Mesenteric fat pad (tissue), 1 donor: ENCODE measurements around the gene ZNHIT1. TPM values are rescaled to one million over a fixed set of nuclear protein-coding genes. Genes with fewer than 3 reads are reported as not detected.

Source experiments
- DNase-seq: peaks from one replicate; pipeline ENCODE4 v3.0.0-alpha.2; 2020; ENCODE audit warnings: low spot score
- total RNA-seq: library from RNA; stranded (reverse); fragmentation: NEBNext Ultra II Directional; extraction: Animal tissue kit (Norgen Biotek cat#: 25700); gene quantifications from one replicate; pipeline ENCODE4 v1.2.1, GENCODE V29; 2021
- donor health status: DM: yes; HTN: yes; CAD: no.

Gene ZNHIT1
- total RNA-seq, 1 donor from 2014 or later = 74.8 TPM

- DNase-seq = no peak
Measured at GRCh38 chr7:101216860-101217387, 1.0 kb upstream of the ZNHIT1 start.

- DNase-seq = no peak
Measured at GRCh38 chr7:101218236-101219125, 516 bp downstream of the ZNHIT1 start.

DNA sequence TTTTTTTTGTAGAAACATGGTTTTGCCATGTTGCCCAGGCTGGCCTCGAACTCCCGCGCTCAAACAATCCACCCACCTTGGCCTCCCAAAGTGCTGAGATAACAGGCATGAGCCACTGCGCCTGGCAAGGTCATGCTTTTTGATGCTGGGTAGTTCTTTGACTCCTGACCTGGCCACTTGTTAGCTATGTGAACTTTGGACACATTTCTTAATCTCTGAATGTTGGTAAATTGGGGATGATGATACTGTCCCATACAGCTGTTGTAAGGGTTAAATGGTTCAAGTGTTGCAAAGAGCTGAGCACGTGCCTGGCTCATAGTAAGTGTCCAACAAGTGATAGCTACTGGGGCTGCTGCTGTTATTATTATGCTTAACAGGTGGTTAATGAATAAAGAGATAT is 2.3 kb downstream of the ZNHIT1 start:
- no peak for DNase-seq

DNA sequence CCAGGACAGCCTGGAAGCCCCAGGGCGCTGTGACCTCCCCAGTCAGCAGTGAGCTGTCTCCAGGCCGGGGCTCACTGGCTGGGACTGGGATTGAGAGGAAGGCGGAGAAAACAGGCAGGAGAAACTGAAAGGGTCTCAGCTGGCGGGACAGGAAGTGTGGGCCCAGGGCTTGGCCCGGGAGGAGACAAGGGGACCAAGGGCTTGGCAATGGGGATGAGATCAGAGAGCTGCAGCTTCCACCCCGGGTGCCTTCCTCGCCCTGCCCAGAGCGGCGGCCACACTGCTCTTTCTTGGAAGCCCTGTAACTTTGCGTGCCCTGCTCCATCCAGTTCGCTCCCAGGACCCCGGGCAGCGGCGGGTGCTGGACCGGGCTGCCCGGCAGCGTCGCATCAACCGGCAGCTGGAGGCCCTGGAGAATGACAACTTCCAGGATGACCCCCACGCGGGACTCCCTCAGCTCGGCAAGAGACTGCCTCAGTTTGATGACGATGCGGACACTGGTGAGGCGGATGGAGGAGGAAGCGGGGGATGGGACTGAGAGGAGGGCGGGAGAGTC is 4.4 kb downstream of the ZNHIT1 start:
- no peak for DNase-seq

GRCh38 chr7:101223528-101223927 is 5.6 kb downstream of the ZNHIT1 start:
- no peak for DNase-seq

DNA sequence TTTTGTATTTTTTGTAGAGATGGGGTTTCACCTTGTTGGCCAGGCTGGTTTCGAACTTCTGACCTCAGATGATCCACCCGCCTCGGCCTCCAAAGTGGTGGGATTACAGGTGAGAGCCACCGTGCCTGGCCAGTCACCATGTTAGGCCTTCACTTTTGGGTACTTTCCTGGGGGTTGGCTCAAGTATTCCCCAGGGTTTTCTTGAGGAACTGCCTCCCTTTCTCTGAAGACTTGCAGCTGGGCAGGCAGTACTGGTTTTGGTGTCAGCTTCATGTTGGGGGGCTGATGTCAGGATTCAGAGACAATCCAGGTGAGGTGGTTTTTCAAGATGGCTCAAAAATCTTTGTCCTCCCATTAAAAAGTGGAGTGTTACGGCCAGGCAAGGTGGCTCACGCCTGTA is 7.7 kb downstream of the ZNHIT1 start:
- DNase-seq = no peak

DNA sequence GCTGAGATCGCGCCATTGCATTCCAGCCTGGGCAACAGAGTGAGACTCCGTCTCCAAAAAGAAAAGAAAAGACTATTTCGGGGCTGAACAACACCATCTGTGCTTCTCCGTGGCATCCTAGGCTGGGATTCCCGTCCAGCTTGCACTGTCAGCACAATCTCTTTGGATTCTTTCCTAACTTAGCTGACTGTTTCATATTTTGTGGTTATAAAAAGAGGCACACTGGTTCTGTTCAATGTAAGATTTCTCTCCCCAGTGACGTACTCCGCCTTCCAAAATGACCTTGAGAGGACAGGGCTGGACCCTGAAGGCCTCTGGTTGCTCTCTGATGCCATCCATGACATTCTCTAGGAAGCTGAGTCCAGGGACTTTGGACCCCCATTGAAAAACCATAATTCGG is 8.8 kb downstream of the ZNHIT1 start:
- DNase-seq = no peak

- no peak for DNase-seq
Measured at GRCh38 chr7:101231644-101232043, 13.7 kb downstream of the ZNHIT1 start.

DNA sequence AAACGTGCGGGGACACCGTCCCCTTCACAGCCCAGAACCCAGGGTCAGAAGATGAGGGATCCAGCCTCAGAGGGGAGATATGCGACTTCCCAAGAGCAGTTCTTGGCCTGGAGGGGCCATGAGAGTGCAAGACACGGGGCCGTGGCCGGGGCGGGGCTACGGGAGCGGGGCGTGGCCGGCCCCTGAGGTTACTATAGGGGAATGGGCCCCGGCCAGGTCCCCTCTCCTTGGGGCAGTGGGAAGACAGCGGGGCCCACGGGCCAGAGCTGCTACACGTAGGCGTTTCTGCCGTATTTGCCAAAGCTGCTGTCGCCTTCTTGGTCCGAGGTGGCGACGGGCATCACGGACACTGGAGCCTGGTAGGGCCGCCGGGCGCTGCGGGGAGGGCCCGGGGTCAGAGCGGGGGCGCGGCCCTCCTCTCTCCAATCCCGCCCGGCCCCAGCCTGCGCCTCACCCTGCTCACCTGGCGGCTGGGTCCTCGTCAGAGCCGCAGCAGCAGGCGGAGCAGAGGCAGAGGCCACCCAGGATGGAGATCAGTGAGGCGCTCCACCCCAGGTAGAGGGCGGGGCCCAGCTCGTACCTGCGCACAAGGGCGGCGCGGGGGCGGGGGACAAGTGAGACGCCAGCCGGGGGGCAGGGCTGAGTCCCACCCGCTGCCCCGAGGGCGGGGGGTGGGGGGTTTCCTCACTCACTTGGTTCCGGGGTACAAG is 14.3 kb downstream of the ZNHIT1 start:
- no peak for DNase-seq

GRCh38 chr7:101233907-101234547 is 16.1 kb downstream of the ZNHIT1 start:
- DNase-seq = no peak

GRCh38 chr7:101234636-101235035 is 16.7 kb downstream of the ZNHIT1 start:
- no peak for DNase-seq

DNA sequence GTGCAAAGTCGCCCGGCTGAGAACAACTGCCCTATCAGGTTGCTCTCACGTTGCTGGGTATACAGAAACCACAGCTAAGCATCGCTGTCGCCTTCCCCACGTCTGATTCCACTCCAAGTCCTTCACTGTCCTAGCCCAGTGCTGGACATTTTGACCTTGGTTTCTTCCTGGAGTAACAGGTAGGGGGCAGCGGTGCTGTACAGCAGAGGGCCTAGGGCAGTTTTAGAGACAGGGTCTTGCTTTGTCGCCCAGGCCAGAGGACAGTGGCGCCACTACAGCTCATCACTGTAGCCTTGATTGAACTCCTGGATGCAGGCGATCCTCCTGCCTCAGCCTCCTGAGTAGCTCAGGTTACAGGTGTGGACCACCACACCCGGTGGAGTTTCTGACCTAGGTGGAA is 17.1 kb downstream of the ZNHIT1 start:
- DNase-seq = no peak

- no peak for DNase-seq
Measured at GRCh38 chr7:101235522-101235921, 17.6 kb downstream of the ZNHIT1 start.

GRCh38 chr7:101236292-101236835 is 18.4 kb downstream of the ZNHIT1 start:
- no peak for DNase-seq

- DNase-seq = no peak
Measured at GRCh38 chr7:101237206-101238067, 19.5 kb downstream of the ZNHIT1 start, which contains the start of gene CLDN15. Gene CLDN15, minus strand, starts transcription at chr7:101237802. Its CDS starts 221 bp downstream, at chr7:101237581.

- no peak for DNase-seq
Measured at GRCh38 chr7:101238226-101239182, 20.5 kb downstream of the ZNHIT1 start.

GRCh38 chr7:101239191-101239950 is 21.4 kb downstream of the ZNHIT1 start:
- DNase-seq = no peak

DNA sequence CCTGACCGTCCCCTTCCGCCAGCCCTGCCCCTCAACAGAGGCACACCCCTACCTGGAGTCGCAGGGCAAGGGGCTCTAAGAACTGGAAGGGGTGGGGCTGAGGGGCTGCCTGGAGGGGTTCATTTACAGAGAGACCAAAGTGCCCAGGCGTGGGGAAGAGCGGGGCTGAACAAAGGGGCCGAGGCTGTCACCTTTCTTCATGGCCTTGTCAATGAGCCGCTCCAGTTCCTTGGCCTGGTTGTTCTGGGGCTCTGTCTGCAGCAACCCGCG is 21.9 kb downstream of the ZNHIT1 start:
- no peak for DNase-seq
